H9 (cell line): ENCODE measurements around the gene THAP4. TPM values are rescaled to one million over a fixed set of nuclear protein-coding genes. Genes with fewer than 3 reads are reported as not detected.

Experiments used
- DNase-seq: peaks from one replicate; pipeline ENCODE4 v3.0.0-alpha.2; 2017
- H2AFZ ChIP-seq: one replicate; pipeline ENCODE4 v1.6.1; 2013; ENCODE audit warnings: mild to moderate bottlenecking, low read length, control low read depth, moderate library complexity
- H2AK5ac ChIP-seq: 2 replicates; pipeline ENCODE4 v1.6.1; 2013; ENCODE audit warnings: low read length, control low read depth, mixed read lengths; ENCODE audit not compliant: insufficient read length
- H2BK120ac ChIP-seq: one replicate; pipeline ENCODE4 v1.6.1; 2013; ENCODE audit warnings: low read depth, mild to moderate bottlenecking, low read length, control low read depth, inconsistent platforms; ENCODE audit not compliant: poor library complexity, severe bottlenecking
- H2BK12ac ChIP-seq: 2 replicates; pipeline ENCODE4 v1.6.1; 2013; ENCODE audit warnings: low read length, control low read depth, mixed read lengths, low read depth; ENCODE audit not compliant: insufficient read length
- H2BK15ac ChIP-seq: 2 replicates; pipeline ENCODE4 v1.6.1; 2013; ENCODE audit warnings: low read depth, low read length, control low read depth
- H2BK20ac ChIP-seq: one replicate; pipeline ENCODE4 v1.6.1; 2013; ENCODE audit warnings: low read depth, mild to moderate bottlenecking, low read length, control low read depth, inconsistent platforms; ENCODE audit not compliant: poor library complexity, severe bottlenecking
- H2BK5ac ChIP-seq: 2 replicates; pipeline ENCODE4 v1.6.1; 2013; ENCODE audit warnings: low read length, control low read depth, mixed read lengths; ENCODE audit not compliant: insufficient read length
- H3K14ac ChIP-seq: 2 replicates; pipeline ENCODE4 v1.6.1; 2013; ENCODE audit warnings: low read length, control low read depth; ENCODE audit not compliant: insufficient read depth
- H3K18ac ChIP-seq: 2 replicates; pipeline ENCODE4 v1.6.1; 2013; ENCODE audit warnings: low read depth, mild to moderate bottlenecking, mixed read lengths, low read length, control low read depth; ENCODE audit not compliant: insufficient read length
- H3K23ac ChIP-seq: 2 replicates; pipeline ENCODE4 v1.6.1; 2013; ENCODE audit warnings: low read length, control low read depth, mixed read lengths, low read depth; ENCODE audit not compliant: insufficient read length
- H3K23me2 ChIP-seq: 2 replicates; pipeline ENCODE4 v1.6.1; 2013; ENCODE audit warnings: low read depth, mild to moderate bottlenecking, mixed read lengths, low read length, control low read depth; ENCODE audit not compliant: insufficient read length, poor library complexity, severe bottlenecking
- H3K27ac ChIP-seq: 2 replicates; pipeline ENCODE4 v1.5.1; 2013; ENCODE audit warnings: low read length, control low read depth, mixed read lengths, low read depth; ENCODE audit not compliant: insufficient read length
- H3K27me3 ChIP-seq: 2 replicates; pipeline ENCODE4 v1.6.1; 2013; ENCODE audit warnings: low read length, control low read depth, inconsistent platforms; ENCODE audit not compliant: insufficient read depth
- H3K4ac ChIP-seq: 2 replicates; pipeline ENCODE4 v1.6.1; 2013; ENCODE audit warnings: low read depth, mild to moderate bottlenecking, control low read depth, inconsistent platforms, low read length, moderate library complexity
- H3K4me1 ChIP-seq: 2 replicates; pipeline ENCODE4 v1.6.1; 2013; ENCODE audit warnings: low read length, control low read depth, inconsistent platforms; ENCODE audit not compliant: insufficient read depth
- H3K4me2 ChIP-seq: 2 replicates; pipeline ENCODE4 v1.6.1; 2013; ENCODE audit warnings: low read length, control low read depth, mixed read lengths; ENCODE audit not compliant: insufficient read length, insufficient read depth
- H3K56ac ChIP-seq: 2 replicates; pipeline ENCODE4 v1.6.1; 2013; ENCODE audit warnings: low read depth, mild to moderate bottlenecking, mixed read lengths, low read length, control low read depth; ENCODE audit not compliant: insufficient read length
- H3K79me1 ChIP-seq: 2 replicates; pipeline ENCODE4 v1.6.1; 2013; ENCODE audit warnings: low read depth, mild to moderate bottlenecking, moderate library complexity, low read length, control low read depth, inconsistent platforms; ENCODE audit not compliant: insufficient read depth, poor library complexity, severe bottlenecking
- H3K79me2 ChIP-seq: 2 replicates; pipeline ENCODE4 v1.6.1; 2013; ENCODE audit warnings: low read length, control low read depth, inconsistent platforms; ENCODE audit not compliant: insufficient read depth
- H3K9ac ChIP-seq: 2 replicates; pipeline ENCODE4 v1.6.1; 2013; ENCODE audit warnings: low read length, control low read depth, mixed read lengths; ENCODE audit not compliant: insufficient read length; ENCODE audit errors: extremely low read depth
- H3K9me3 ChIP-seq: one replicate; pipeline ENCODE4 v1.6.1; 2013; ENCODE audit warnings: low read depth, low read length, inconsistent platforms; ENCODE audit not compliant: control insufficient read depth
- H3T11ph ChIP-seq: one replicate; pipeline ENCODE4 v1.6.1; 2013; ENCODE audit warnings: mild to moderate bottlenecking, low read length, control low read depth, inconsistent platforms
- H4K20me1 ChIP-seq: one replicate; pipeline ENCODE4 v1.6.1; 2013; ENCODE audit not compliant: control insufficient read depth, insufficient read length, insufficient read depth
- H4K5ac ChIP-seq: 2 replicates; pipeline ENCODE4 v1.6.1; 2013; ENCODE audit warnings: low read depth, mild to moderate bottlenecking, mixed read lengths, low read length, control low read depth; ENCODE audit not compliant: insufficient read length
- H4K8ac ChIP-seq: replicated peaks from 2 replicates; pipeline ENCODE4 v1.6.1; 2013; ENCODE audit warnings: low read length, control low read depth, mixed read lengths, low read depth; ENCODE audit not compliant: insufficient read length
- H4K91ac ChIP-seq: 2 replicates; pipeline ENCODE4 v1.6.1; 2013; ENCODE audit warnings: low read depth, mild to moderate bottlenecking, moderate library complexity, mixed read lengths, low read length, control low read depth; ENCODE audit not compliant: insufficient read length
- H3K27ac Mint-ChIP-seq, 3 experiments: 2 replicates in 2 of 3; 3 replicates in 1 of 3; pipeline ENCODE4 v1.8.0; 2020 to 2021; ENCODE audit warnings: mixed read lengths in 3 of 3, mild to moderate bottlenecking in 1 of 3, moderate library complexity in 1 of 3
- H3K27me3 Mint-ChIP-seq: 2 replicates; pipeline ENCODE4 v1.8.0; 2021; ENCODE audit warnings: low read depth, mild to moderate bottlenecking, moderate library complexity, mixed read lengths
- H3K36me3 Mint-ChIP-seq, 3 experiments: 2 replicates in 2 of 3; 3 replicates in 1 of 3; pipeline ENCODE4 v1.8.0; 2020 to 2021; ENCODE audit warnings: low read depth in 3 of 3, mixed read lengths in 3 of 3; ENCODE audit not compliant: insufficient read depth in 1 of 3
- H3K4me1 Mint-ChIP-seq, 2 experiments: 2 replicates each; pipeline ENCODE4 v1.8.0; 2020; ENCODE audit warnings: mixed read lengths in 2 of 2
- H3K4me3 Mint-ChIP-seq, 2 experiments: 2 replicates in 1 of 2; 3 replicates in 1 of 2; pipeline ENCODE4 v1.8.0; 2020 to 2021; ENCODE audit warnings: mild to moderate bottlenecking in 2 of 2, mixed read lengths in 2 of 2, moderate library complexity in 1 of 2
- H3K9me3 Mint-ChIP-seq, 2 experiments: 2 replicates in 1 of 2; 3 replicates in 1 of 2; pipeline ENCODE4 v1.8.0; 2020; ENCODE audit warnings: mild to moderate bottlenecking in 2 of 2, mixed read lengths in 2 of 2, moderate library complexity in 1 of 2
- CTCF ChIP-seq: fragments of 200-600 bp; sonication (generic); conservative IDR thresholded peaks from 3 replicates; pipeline ENCODE4 v1.8.0; 2021; ENCODE audit warnings: antibody characterized with exemption, mild to moderate bottlenecking
- WGBS: extraction: QIAGEN DNeasy Blood & Tissue Kit; methylation state at CpG from one replicate; pipeline ENCODE4 v1.1.7; 2013; ENCODE audit warnings: missing lambda C conversion rate, low lambda C conversion rate, mixed read lengths; ENCODE audit not compliant: insufficient read length; ENCODE audit errors: extremely low coverage; 5-methylcytosine and 5-hydroxymethylcytosine counted together
- total RNA-seq: library from RNA; stranded (reverse); gene quantifications from 2 replicates; pipeline ENCODE4 v1.2.1, GENCODE V29; 2021

The THAP4 gene
- total RNA-seq, 1 experiment from 2014 or later = 70.6 TPM

DNA sequence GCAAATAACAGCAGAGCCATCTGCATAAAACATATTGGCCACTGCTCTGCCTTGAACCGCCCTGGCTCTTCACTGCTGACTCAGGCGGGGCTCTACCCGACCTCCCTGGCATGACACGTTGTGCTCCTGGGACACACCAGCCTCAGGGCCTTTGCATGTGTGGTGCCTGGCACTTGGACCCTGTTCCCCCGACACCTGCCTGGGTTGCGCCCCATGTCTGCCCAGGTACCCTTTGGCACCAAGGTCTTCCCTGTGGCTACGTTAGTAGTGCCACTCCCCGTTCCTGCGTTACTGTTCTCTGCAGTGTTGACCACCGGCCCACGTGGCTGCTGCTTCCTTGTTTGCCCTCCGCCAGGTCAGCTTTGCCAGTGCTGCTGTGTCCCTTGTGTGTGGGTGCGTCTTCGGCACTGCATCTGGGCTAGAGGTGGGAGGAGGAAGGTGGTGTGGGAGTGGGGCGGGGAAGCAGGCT lies 20.9 kb upstream of the THAP4 start:
- no peak for TF ChIP-seq CTCF
- Histone ChIP-seq H3K79me2 (no peaks in the 10 kb centered on the region), H3K79me1 (no peaks in the 10 kb centered on the region), H2BK15ac (no peak overlapping the region), H2BK120ac (no peak overlapping the region), H3K9ac (no peak overlapping the region), H3K4ac (no peak overlapping the region), H4K5ac (no peak overlapping the region), H3K23ac (no peak overlapping the region), H3K27ac (no peak overlapping the region), H3K23me2 (no peaks in the 10 kb centered on the region), H3K27me3 (no peaks in the 10 kb centered on the region), H3K9me3 (no peaks in the 10 kb centered on the region), H3K18ac (no peak overlapping the region), H2AK5ac (no peak overlapping the region), H4K20me1 (no peaks in the 10 kb centered on the region), H3K14ac (no peak overlapping the region), H3T11ph (no peak overlapping the region), H4K8ac (no peak overlapping the region), H3K4me1 (no peaks in the 10 kb centered on the region), H2BK20ac (no peak overlapping the region), H4K91ac (no peak overlapping the region), H3K4me2 (no peak overlapping the region), H2BK5ac (no peak overlapping the region), H3K56ac (no peak overlapping the region), H2BK12ac (no peak overlapping the region), H2AFZ (no peak overlapping the region)
- no CpG with 5 or more reads among the region's 15 CpGs for WGBS
- Mint-ChIP-seq H3K36me3 (peaks cover 30 to 80% (median 76%) of the 10 kb centered on the region in 3 experiments; a peak in 6 of 7 replicates), H3K4me1 (no peaks in the 10 kb centered on the region), H3K27me3 (no peaks in the 10 kb centered on the region; the same call in 1 of the 2 replicates), H3K4me3 (no peak overlapping the region), H3K9me3 (no peaks in the 10 kb centered on the region), H3K27ac (peak overlapping the region in 1 of 3 experiments; percentile 83; a peak in 1 of 7 replicates)
- DNase-seq = no peak
